Measurements from ENCODE around the gene ABCE1.
A peak's percentile ranks its signal among the peaks of the same experiment; 100 is the strongest.

Gene ABCE1

DNA sequence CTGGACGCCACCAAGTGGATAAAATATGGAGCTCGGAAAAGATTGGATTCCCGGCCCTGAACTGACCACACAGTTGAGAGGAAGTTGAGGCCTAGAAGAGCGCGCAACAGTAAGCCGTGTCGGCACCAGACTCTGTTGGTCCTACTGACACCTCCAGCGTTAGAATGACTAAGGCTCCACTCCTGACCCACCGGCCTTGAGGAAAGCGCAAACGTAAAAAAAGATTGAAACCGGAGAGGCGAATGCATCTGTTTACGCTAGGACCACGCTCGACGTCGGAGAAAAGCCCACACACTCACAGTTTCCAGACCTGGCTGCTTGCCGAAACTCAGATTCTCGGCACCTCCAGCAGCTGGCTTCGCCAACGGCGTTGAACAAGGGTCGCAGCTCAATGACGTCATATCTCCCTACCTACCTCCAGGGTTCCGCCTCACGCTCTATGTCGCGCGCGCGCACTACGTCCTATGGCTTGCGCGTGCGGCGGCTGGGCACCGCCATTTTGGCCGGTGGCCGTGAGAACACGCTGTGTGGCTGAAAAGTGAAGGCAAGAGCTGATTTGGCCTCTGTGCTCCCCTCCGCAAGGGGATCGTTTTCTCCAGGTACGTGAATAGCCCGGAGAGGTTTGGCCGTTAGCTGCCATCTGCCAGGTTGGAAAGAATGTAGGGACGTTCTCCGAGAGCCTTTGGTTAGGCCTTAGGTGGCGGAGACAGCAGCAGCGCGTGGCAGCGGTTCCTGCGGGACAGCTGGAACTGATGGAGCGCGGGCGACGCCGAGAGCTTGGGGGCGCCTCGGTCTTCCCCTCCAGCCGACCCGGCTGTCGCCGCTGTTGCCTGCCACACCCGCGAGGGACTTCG, at the start of gene ABCE1, which contains the start of gene ANAPC10:
Gene ABCE1, plus strand, starts transcription at position 491 of the 854 bp plus-strand sequence. CDS start 6,102 bp downstream, outside the sequence.
Gene ANAPC10, minus strand, starts transcription at position 376 of the 854 bp plus-strand sequence. CDS start 2,097 bp downstream, outside the sequence.
- peak; percentile 94 for DNase-seq

DNA sequence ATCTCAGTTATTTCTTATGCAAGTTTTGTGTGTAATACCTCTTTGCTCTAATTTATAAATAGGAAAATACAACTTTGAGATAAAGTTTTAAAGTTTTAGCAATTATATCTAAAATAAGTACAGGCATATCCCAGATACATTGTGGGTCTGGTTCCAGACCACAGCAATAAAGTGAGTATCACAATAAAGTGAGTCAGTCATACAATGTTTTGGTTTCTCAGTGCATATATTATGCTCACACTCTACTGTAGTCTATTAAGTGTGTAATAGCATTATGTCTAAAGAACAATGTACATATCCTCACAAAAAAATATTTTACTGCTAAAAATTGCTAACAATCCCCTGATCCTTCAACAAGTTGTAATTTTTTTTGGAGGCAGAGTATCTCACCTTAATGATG, 49.3 kb upstream of the ABCE1 start:
- DNase-seq: no peak

GRCh38 chr4:145049241-145049640, 48.9 kb upstream of the ABCE1 start:
- DNase-seq: no peak

DNA sequence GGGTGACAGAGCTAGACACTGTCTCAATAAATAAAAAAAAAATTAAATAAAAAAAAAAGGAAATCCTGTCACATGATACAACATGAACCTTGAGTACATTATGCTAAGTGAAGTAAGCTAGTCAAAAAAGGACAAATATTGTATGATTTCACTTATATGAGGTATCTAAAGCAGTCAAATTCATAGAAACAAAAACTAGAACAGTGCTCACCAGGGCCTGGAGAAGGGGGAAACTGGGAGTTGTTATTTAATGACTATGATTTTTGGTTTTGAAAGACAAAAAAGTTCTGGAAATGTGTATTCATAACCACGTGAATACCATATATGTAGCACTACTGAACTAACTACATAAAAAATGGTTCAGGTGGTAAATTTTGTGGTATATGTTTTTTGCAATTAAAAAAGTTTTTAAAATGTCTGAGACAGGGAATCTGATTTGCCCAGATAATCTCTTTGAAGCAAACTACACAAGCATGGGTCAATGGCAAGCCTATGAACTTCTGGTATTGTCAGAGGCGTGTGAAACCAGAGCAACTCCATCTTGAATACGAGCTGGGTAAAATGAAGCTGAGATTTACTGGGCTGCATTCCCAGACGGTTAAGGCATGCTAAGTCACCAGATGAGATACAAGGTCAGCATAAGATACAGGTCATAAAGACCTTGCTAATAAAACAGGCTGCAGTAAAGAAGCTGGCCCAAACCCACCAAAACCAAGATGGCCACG, 42.4 kb upstream of the ABCE1 start:
- DNase-seq: no peak

- DNase-seq: no peak
Measured at GRCh38 chr4:145056325-145057130, 41.6 kb upstream of the ABCE1 start.

- DNase-seq: no peak
Measured at GRCh38 chr4:145058256-145058655, 39.9 kb upstream of the ABCE1 start.

DNA sequence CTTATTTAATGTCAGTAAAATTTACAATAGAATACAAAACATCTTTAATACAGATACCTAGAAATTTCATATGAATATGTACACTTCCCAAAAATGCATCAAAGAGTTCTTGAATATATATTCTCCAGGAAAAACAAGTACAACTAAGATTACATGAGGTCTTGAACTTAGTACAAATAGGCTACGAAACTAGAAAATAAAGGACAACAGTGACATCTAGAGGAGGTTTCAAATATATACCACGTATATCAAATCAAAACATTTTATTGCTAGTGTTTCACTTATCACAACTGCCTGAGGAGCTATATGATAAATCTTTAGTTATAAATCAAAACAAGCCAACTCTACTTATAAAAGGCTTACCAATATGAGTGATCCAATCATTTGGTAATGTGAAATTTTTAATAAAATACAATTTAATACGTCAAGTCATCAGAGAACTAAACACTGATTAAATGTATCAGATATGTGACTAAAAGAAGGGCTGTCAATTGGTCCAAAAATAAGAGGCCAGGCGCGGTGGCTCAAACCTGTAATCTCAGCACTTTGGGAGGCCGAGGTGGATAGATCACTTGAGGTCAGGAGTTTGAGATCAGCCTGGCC, 36.7 kb upstream of the ABCE1 start:
- DNase-seq: peak; percentile 42

DNA sequence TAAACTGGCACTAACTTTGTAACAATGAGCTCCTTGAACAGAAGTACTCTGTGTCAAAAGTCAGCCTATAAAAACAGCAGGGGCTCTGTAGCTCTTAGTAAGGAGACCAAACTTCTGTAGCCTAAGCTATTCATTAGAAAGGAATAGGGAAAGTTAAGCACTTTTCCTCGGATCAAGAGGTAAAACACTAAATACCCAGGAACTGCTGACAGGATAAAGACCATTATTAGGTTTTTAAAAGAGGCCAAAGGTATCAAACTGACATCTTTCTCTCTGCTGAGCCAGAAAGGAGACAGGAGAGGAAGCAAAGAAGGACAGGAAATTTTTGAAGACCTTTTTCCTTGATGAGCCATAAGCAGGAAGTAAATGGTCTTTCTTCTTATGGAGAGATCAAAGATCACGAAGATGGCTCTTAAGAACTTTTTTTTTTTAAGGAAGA, 32.0 kb upstream of the ABCE1 start:
- no peak for DNase-seq

DNA sequence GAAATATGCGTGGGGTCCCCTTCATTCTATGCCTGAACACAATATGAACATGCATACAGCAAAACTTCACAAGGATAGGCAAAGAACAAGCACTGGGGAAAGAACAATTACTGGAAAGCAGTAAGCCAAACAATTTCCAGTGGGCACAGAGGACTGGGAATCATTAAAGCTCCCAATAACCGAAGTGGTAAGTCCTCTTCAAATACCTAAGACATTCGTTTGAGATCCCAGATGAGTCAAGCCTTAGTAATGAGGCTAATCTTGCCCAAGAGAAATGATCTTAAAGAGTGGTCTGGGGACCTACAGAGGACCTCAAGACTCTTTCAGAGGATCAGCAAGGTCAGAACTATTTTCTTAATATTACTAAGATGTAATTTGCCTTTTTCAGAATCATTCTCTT, 28.8 kb upstream of the ABCE1 start:
- DNase-seq: no peak

DNA sequence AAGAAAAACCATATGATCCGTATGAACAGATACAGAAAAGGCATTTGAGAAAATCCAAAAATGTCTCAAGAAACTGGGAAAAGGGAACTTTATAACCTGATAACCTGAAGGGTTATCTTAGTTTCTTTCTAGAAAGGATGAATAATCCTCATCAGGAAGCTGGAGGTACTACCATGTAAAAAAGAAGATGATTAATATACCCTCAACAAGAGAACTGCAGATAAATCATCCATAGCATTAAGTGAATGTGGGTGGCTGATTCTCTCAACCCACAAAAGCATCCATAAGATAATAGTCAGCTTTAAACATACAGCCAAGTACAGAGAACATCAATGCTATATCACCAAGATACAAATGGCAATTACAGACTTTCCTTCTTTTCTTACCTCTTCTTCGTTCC, 26.6 kb upstream of the ABCE1 start:
- DNase-seq: no peak

DNA sequence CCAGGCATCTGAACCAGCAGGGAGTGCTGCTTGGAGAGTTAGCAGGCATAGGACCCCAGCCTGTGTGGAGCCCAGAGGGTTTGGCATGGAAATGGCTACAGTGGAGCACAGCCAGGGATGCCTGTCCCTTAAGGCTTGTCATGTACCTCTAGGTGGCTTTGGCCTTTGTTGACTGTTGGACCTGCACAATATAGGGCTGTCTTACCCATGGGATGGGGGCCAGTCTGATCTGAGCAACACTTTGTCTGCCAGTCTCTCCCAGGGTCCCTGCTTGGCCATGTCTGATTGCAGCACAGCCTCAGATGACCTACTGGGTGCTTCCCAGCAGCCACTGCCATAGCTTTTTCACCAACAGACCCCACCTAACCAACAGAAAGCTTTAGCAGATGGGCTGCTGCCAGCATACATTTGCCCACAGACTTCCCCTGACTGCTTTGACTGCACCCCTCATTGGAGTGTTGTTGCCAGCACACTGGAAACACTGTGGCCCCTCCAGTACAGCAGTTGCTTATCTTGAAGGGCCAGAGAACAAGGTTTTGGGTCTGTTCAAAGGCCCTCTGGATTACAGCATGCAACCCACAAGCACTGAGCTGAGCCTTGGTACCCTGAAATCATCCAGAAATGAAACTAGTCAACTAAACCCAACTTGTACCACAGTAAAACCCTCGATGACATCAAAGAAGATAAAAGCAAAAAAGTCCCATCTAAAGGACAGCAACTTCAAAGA, 22.2 kb upstream of the ABCE1 start:
- DNase-seq: peak; percentile 18

DNA sequence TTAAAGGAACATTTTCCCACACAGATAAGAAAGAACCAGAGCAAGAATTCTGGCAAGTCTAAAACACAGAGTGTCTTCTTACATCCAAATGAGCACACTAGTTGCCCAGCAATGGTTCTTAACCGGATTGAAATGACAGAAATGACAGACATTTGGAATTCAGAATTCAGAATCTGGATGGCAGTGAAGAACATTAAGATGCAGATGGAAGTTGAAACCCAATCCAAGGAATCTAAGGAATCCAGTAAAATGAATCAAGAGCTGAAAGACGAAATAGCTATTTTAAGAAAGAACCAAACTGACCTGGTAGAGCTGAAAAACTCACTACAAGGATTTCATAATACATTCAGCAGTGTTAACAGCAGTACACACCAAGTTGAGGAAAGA, 21.6 kb upstream of the ABCE1 start:
- no peak for DNase-seq

- no peak for DNase-seq
Measured at GRCh38 chr4:145081756-145082155, 16.4 kb upstream of the ABCE1 start.

- DNase-seq: no peak
Measured at GRCh38 chr4:145083891-145084605, 14.1 kb upstream of the ABCE1 start.

- no peak for DNase-seq
Measured at GRCh38 chr4:145090380-145090779, 7.7 kb upstream of the ABCE1 start.

- no peak for DNase-seq
Measured at GRCh38 chr4:145093638-145094037, 4.5 kb upstream of the ABCE1 start.

- DNase-seq: peak; percentile 34
Measured at GRCh38 chr4:145097331-145097820, 735 bp upstream of the ABCE1 start.

DNA sequence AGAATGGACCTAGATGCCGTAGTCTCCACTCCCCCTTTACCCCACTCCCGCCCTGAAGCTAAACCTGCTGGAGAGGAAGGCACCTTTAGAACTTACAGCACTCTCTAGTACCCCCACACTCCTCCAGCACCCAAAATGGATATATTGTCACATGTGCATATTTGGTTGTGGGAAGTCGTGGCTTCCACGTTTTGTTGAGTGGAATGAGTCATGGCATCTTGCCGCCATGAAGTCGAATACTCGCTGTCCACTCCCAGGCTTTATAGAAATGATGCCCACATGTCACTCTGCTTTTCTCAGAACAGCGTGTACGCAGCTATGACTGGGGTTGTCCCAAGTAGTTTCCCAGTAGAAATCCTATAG, 545 bp downstream of the ABCE1 start:
- peak; percentile 54 for DNase-seq

DNA sequence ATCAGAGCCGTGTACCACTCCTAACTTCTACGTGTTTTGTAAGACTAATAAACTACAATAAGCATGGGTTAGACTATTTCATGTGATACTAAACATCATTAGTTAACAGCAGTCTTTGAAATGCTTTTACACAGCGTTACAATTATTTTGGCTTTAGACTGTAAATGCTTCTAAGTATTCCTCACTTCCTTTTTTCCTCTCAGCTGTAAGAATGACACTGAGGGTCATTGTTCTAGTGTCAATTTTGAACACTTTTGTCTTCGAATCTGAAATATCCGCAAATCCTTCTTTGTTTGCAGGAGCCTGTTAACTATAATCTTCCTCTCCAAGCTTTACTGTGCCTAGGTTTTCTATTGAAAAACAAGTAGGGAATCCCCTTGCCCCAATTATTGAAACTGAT, 1.5 kb downstream of the ABCE1 start:
- DNase-seq: peak; percentile 47

- DNase-seq: no peak
Measured at GRCh38 chr4:145101091-145101490, 3.0 kb downstream of the ABCE1 start.

- no peak for DNase-seq
Measured at GRCh38 chr4:145102619-145103018, 4.5 kb downstream of the ABCE1 start.
